ENCODE data around the gene MTA3. TPM values are rescaled to one million over a fixed set of nuclear protein-coding genes. Genes with fewer than 3 reads are reported as not detected.

MTA3 gene
- total and polyA plus RNA-seq, 2 of the 8 experiments (the other 6 are each of a cell fraction or from before 2014, with no cell fraction given), result 125 to 184 TPM

GRCh38 chr2:42788478-42788793, 220.0 kb downstream of the MTA3 start (continued):
- no peak for TF ChIP-seq E2F6 (IDR thresholded peaks at IDR 0.05)
- no peak for TF ChIP-seq POLR2AphosphoS5 (IDR thresholded peaks at IDR 0.05; ENCODE audit: low read depth, low read length)

Measured in H1 (cell line).